Astrocyte (in vitro differentiated cells and primary cell): ENCODE results near the gene YIPF5.

ENCODE experiments used
- EZH2 ChIP-seq: IDR thresholded peaks from 2 replicates; pipeline ENCODE4 v1.6.1; 2012; ENCODE audit warnings: mild to moderate bottlenecking, low read length, inconsistent platforms; ENCODE audit not compliant: insufficient read depth
- TF ChIP-seq, protein P1 (sequence below): IDR thresholded peaks from 2 replicates; pipeline ENCODE4 v1.5.1; 2011; ENCODE audit warnings: low read depth, mild to moderate bottlenecking, inconsistent platforms, low read length, moderate library complexity; ENCODE audit not compliant: insufficient read depth

DNA sequence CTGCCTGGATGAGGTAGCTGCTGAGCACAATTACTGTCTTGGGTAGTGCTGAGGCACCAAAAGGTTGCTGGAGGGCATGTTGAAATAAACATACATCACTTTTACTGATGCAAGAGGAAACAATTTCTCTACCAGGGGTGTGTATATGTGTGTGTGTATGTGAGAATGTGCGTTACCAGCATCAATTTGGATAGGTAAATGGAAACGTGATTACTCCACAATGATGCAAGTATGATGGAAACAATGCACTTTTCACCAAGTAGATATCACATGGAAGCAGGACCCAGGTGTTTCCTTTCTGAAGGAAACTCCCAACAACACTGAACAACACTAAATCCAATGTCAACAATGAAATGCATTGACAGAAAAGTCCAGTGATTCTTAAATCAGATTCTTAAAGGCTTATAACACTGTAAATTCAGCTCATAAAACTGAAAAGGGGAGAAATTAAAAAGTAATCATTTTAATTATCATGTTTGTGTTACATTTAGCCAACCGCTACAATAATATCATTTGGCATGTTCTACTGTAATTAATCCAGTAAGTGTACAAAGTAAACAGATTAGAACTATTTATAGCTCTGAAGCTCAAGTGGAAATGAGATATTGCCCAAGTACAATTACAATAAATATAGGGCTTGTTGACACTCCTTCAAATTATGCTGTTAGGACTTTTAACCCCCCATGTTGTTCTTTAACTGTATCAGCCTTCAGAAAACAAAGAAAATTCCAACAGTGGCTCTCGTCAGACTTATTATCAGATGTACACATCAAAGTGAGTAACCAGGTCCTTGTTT, 25.3 kb downstream of the YIPF5 start:
- TF ChIP-seq, protein P1, sequence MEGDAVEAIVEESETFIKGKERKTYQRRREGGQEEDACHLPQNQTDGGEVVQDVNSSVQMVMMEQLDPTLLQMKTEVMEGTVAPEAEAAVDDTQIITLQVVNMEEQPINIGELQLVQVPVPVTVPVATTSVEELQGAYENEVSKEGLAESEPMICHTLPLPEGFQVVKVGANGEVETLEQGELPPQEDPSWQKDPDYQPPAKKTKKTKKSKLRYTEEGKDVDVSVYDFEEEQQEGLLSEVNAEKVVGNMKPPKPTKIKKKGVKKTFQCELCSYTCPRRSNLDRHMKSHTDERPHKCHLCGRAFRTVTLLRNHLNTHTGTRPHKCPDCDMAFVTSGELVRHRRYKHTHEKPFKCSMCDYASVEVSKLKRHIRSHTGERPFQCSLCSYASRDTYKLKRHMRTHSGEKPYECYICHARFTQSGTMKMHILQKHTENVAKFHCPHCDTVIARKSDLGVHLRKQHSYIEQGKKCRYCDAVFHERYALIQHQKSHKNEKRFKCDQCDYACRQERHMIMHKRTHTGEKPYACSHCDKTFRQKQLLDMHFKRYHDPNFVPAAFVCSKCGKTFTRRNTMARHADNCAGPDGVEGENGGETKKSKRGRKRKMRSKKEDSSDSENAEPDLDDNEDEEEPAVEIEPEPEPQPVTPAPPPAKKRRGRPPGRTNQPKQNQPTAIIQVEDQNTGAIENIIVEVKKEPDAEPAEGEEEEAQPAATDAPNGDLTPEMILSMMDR, result no peak
- no peak for TF ChIP-seq EZH2
